DND-41 (cell line): Measurements from ENCODE around the gene MRPS35.
A peak's percentile ranks its signal among the peaks of the same experiment; 100 is the strongest.

ENCODE experiments used
- ATAC-seq: fragments of 200-7000 bp; cut with Tn5 transposase; 3 replicates; pipeline ENCODE4 v1.9.1; 2021; ENCODE audit warnings: low read depth; ENCODE audit not compliant: insufficient read depth
- DNase-seq: peaks from one replicate; pipeline ENCODE4 v3.0.0-alpha.2; 2020
- H2AFZ ChIP-seq: 2 replicates; pipeline ENCODE4 v1.6.0; 2012; ENCODE audit warnings: low read depth, low read length
- H3K27ac ChIP-seq: 2 replicates; pipeline ENCODE4 v1.5.1; 2012; ENCODE audit warnings: low read length, inconsistent platforms
- H3K27me3 ChIP-seq: fragments of 200-600 bp; sonication (generic); 2 replicates; pipeline ENCODE4 v1.6.0; 2012; ENCODE audit warnings: low read length, mild to moderate bottlenecking, inconsistent platforms; ENCODE audit not compliant: insufficient read depth, poor library complexity
- H3K36me3 ChIP-seq: 2 replicates; pipeline ENCODE4 v1.5.1; 2012; ENCODE audit warnings: low read length, inconsistent platforms; ENCODE audit not compliant: insufficient read depth
- H3K4me1 ChIP-seq: 2 replicates; pipeline ENCODE4 v1.5.1; 2012; ENCODE audit warnings: mild to moderate bottlenecking, low read length; ENCODE audit not compliant: insufficient read depth
- H3K4me2 ChIP-seq: 2 replicates; pipeline ENCODE4 v1.6.0; 2012; ENCODE audit warnings: mild to moderate bottlenecking, moderate library complexity, low read length, inconsistent platforms; ENCODE audit not compliant: insufficient read depth
- H3K4me3 ChIP-seq, 2 experiments: fragments of 200-600 bp in 1 of 2; shearing (Covaris generic) in 1 of 2; 2 replicates each; pipeline ENCODE4 v1.5.1; 2012 to 2016; ENCODE audit warnings: inconsistent platforms in 2 of 2, low read length in 2 of 2, mild to moderate bottlenecking in 2 of 2, low read depth in 1 of 2, moderate library complexity in 1 of 2
- H3K79me2 ChIP-seq: 2 replicates; pipeline ENCODE4 v1.6.0; 2012; ENCODE audit warnings: low read length, inconsistent platforms; ENCODE audit not compliant: insufficient read depth
- H3K9ac ChIP-seq: 2 replicates; pipeline ENCODE4 v1.6.0; 2012; ENCODE audit warnings: low read depth, mild to moderate bottlenecking, inconsistent platforms, low read length, moderate library complexity
- H3K9me3 ChIP-seq: 2 replicates; pipeline ENCODE4 v1.5.1; 2012; ENCODE audit warnings: low read length, moderate library complexity, mild to moderate bottlenecking, inconsistent platforms; ENCODE audit not compliant: insufficient read depth, severe bottlenecking
- H4K20me1 ChIP-seq: 2 replicates; pipeline ENCODE4 v1.6.0; 2012; ENCODE audit warnings: low read length; ENCODE audit not compliant: insufficient read depth
- EZH2 ChIP-seq: IDR thresholded peaks from 3 replicates; pipeline ENCODE4 v1.6.1; 2012; ENCODE audit warnings: borderline replicate concordance, low read depth, mild to moderate bottlenecking, moderate library complexity, low read length, inconsistent platforms; ENCODE audit not compliant: severe bottlenecking
- TF ChIP-seq, protein P1 (sequence below): IDR thresholded peaks from 2 replicates; pipeline ENCODE4 v1.5.1; 2012; ENCODE audit warnings: borderline replicate concordance, low read length, moderate library complexity, mild to moderate bottlenecking; ENCODE audit not compliant: poor library complexity, severe bottlenecking; ENCODE audit errors: extremely low read depth

The MRPS35 gene

DNA sequence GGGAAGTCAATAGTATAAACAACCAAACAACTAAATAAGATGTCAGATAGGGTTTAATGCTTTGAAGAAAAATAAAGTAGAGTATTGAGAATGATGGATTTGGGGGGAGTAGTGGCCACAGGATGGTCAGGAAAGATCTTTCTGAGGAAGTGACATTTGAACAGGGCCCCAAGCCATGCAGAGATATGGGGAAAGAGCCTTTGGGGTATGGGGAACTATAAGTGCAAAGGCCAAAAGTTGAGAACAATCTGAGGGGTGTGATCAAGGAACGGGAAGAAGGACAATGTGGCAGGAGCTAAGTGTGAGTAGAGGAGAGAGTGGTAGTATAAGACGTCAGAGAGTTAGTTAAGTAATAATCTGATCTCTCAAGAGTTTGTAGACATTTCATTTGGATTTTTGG lies 1.3 kb downstream of the MRPS35 start:
- no peak for ATAC-seq
- H3K4me3 ChIP-seq: peak overlapping the region; percentile 73 to 84; a peak in 3 of 4 replicates
- peak overlapping the region; percentile 91 for H3K4me2 ChIP-seq
- H3K9me3 ChIP-seq: no peaks in the 10 kb centered on the region
- H4K20me1 ChIP-seq: no peaks in the 10 kb centered on the region
- no peak overlapping the region for H2AFZ ChIP-seq
- H3K27me3 ChIP-seq: no peaks in the 10 kb centered on the region
- H3K27ac ChIP-seq: no peak overlapping the region
- H3K36me3 ChIP-seq: peaks cover 38% of the 10 kb centered on the region
- peaks cover 33% of the 10 kb centered on the region for H3K4me1 ChIP-seq
- DNase-seq: no peak
- no peak for TF ChIP-seq EZH2
- TF ChIP-seq, protein P1, sequence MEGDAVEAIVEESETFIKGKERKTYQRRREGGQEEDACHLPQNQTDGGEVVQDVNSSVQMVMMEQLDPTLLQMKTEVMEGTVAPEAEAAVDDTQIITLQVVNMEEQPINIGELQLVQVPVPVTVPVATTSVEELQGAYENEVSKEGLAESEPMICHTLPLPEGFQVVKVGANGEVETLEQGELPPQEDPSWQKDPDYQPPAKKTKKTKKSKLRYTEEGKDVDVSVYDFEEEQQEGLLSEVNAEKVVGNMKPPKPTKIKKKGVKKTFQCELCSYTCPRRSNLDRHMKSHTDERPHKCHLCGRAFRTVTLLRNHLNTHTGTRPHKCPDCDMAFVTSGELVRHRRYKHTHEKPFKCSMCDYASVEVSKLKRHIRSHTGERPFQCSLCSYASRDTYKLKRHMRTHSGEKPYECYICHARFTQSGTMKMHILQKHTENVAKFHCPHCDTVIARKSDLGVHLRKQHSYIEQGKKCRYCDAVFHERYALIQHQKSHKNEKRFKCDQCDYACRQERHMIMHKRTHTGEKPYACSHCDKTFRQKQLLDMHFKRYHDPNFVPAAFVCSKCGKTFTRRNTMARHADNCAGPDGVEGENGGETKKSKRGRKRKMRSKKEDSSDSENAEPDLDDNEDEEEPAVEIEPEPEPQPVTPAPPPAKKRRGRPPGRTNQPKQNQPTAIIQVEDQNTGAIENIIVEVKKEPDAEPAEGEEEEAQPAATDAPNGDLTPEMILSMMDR: no peak
- peaks cover 52% of the 10 kb centered on the region for H3K79me2 ChIP-seq
- peak overlapping the region; percentile 84 for H3K9ac ChIP-seq

DNA sequence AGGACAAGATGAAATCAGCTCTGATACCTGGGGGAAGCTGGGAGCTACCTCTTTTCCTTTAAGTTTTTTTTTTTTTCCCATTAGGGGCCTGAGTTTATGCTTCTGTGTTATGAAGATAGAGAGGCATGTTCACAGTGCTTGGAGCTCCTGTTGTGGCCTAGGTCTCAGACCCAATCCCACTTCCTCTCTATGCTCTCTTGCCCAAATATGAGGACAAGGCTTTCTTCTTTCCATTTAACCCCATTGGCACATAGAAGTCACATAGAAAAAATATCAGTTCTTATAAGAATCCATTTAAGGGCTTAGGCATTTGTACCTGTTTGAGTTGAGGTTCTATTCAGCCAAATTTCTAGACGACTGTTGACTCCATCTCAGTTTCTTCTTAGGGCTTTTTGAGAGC lies 12.6 kb downstream of the MRPS35 start:
- Histone ChIP-seq H3K4me2 (no peak overlapping the region), H2AFZ (no peak overlapping the region), H3K4me3 (no peak overlapping the region), H3K27me3 (no peaks in the 10 kb centered on the region), H3K36me3 (peaks cover 73% of the 10 kb centered on the region), H3K9me3 (no peaks in the 10 kb centered on the region), H3K4me1 (no peaks in the 10 kb centered on the region), H4K20me1 (no peaks in the 10 kb centered on the region), H3K79me2 (peaks cover 7% of the 10 kb centered on the region; the same call in 1 of the 2 replicates), H3K27ac (no peak overlapping the region), H3K9ac (no peak overlapping the region)
- no peak for ATAC-seq
- TF ChIP-seq, protein P1: no peak
- TF ChIP-seq EZH2: no peak
- no peak for DNase-seq

DNA sequence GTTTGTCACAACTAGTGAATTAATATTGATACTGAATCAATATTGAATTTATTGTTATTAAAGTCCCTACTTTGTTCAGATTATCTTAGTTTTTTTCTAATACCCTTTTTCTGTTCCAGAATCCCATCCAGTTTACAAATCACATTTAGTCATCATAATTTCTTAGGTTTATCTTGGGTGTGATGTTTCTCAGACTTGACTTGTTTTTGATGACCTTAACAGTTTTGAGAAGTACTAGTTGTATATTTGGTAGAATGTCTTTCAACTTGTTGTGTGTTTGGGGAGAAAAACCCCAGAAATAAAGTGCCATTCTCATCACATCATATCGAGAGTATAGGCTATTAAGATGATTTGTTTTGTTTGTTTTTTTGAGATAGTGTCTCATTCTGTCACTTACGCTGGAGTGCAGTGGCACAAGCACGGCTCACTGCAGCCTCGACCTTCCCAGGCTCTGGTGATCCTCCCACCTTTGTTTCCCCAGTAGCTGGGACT lies 19.5 kb downstream of the MRPS35 start:
- Histone ChIP-seq H4K20me1 (peaks cover 2% of the 10 kb centered on the region; the same call in 1 of the 2 replicates), H3K4me1 (no peaks in the 10 kb centered on the region), H3K36me3 (peaks cover 62% of the 10 kb centered on the region), H3K27ac (no peak overlapping the region), H3K9me3 (no peaks in the 10 kb centered on the region), H3K4me3 (no peak overlapping the region), H3K27me3 (no peaks in the 10 kb centered on the region), H3K4me2 (no peak overlapping the region), H2AFZ (no peak overlapping the region), H3K9ac (no peak overlapping the region), H3K79me2 (peaks cover 6% of the 10 kb centered on the region; the same call in 1 of the 2 replicates)
- no peak for TF ChIP-seq EZH2
- TF ChIP-seq, protein P1: no peak
- ATAC-seq (no peak), DNase-seq (no peak)
